KMS-11 (cell line): ENCODE data around the gene NSG1.

Source experiments
- H2AFZ ChIP-seq: fragments of 200-600 bp; sonication (generic); 2 replicates; pipeline ENCODE4 v1.6.1; 2016; ENCODE audit warnings: antibody characterized with exemption, mixed run types, low read depth
- H3K27ac ChIP-seq: fragments of 200-600 bp; sonication (generic); 2 replicates; pipeline ENCODE4 v1.6.1; 2016; ENCODE audit warnings: mild to moderate bottlenecking, mixed run types
- H3K27me3 ChIP-seq: fragments of 200-600 bp; sonication (generic); 2 replicates; pipeline ENCODE4 v1.6.1; 2017; ENCODE audit warnings: mild to moderate bottlenecking, low read depth, mixed run types, moderate library complexity; ENCODE audit not compliant: insufficient read depth
- H3K36me3 ChIP-seq: fragments of 200-600 bp; sonication (generic); 2 replicates; pipeline ENCODE4 v1.6.1; 2017; ENCODE audit warnings: mild to moderate bottlenecking, mixed run types; ENCODE audit not compliant: insufficient read depth
- H3K4me1 ChIP-seq: fragments of 200-600 bp; sonication (generic); 2 replicates; pipeline ENCODE4 v1.6.1; 2016; ENCODE audit warnings: mild to moderate bottlenecking, low read depth, mixed run types; ENCODE audit not compliant: poor library complexity, severe bottlenecking
- H3K4me2 ChIP-seq: fragments of 200-600 bp; sonication (generic); 2 replicates; pipeline ENCODE4 v1.7.0; 2016; ENCODE audit warnings: mild to moderate bottlenecking, mixed run types
- H3K4me3 ChIP-seq: fragments of 200-600 bp; sonication (generic); IDR thresholded peaks from 2 replicates; pipeline ENCODE4 v1.6.1; 2017; ENCODE audit warnings: low read depth, low read length, mixed read lengths; ENCODE audit not compliant: insufficient read depth
- H3K79me2 ChIP-seq: fragments of 200-600 bp; sonication (generic); 2 replicates; pipeline ENCODE4 v1.6.1; 2016; ENCODE audit warnings: low read depth, mixed run types; ENCODE audit not compliant: insufficient read depth
- H3K9ac ChIP-seq: fragments of 200-600 bp; sonication (generic); 2 replicates; pipeline ENCODE4 v1.6.1; 2016; ENCODE audit warnings: mild to moderate bottlenecking, mixed run types
- H4K20me1 ChIP-seq: fragments of 200-600 bp; sonication (generic); 2 replicates; pipeline ENCODE4 v1.6.1; 2016; ENCODE audit warnings: mild to moderate bottlenecking, mixed run types; ENCODE audit not compliant: insufficient read depth
- TF ChIP-seq, protein P1 (sequence below): fragments of 200-600 bp; sonication (generic); conservative IDR thresholded peaks from 2 replicates; pipeline ENCODE4 v1.6.1; 2017; ENCODE audit warnings: low read depth, mild to moderate bottlenecking, antibody characterized with exemption, low read length, moderate library complexity, mixed read lengths

Gene NSG1

GRCh38 chr4:4392501-4393183, 5.7 kb downstream of the NSG1 start:
- H3K36me3 ChIP-seq = no peaks in the 10 kb centered on the region
- no peak overlapping the region for H3K27ac ChIP-seq
- H4K20me1 ChIP-seq = no peaks in the 10 kb centered on the region
- no peak overlapping the region for H3K9ac ChIP-seq
- H3K79me2 ChIP-seq = no peaks in the 10 kb centered on the region
- no peak overlapping the region for H2AFZ ChIP-seq
- no peak overlapping the region for H3K4me2 ChIP-seq
- H3K27me3 ChIP-seq = no peaks in the 10 kb centered on the region
- H3K4me1 ChIP-seq = no peaks in the 10 kb centered on the region
- TF ChIP-seq, protein P1, sequence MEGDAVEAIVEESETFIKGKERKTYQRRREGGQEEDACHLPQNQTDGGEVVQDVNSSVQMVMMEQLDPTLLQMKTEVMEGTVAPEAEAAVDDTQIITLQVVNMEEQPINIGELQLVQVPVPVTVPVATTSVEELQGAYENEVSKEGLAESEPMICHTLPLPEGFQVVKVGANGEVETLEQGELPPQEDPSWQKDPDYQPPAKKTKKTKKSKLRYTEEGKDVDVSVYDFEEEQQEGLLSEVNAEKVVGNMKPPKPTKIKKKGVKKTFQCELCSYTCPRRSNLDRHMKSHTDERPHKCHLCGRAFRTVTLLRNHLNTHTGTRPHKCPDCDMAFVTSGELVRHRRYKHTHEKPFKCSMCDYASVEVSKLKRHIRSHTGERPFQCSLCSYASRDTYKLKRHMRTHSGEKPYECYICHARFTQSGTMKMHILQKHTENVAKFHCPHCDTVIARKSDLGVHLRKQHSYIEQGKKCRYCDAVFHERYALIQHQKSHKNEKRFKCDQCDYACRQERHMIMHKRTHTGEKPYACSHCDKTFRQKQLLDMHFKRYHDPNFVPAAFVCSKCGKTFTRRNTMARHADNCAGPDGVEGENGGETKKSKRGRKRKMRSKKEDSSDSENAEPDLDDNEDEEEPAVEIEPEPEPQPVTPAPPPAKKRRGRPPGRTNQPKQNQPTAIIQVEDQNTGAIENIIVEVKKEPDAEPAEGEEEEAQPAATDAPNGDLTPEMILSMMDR = no peak
- H3K4me3 ChIP-seq = no peak overlapping the region

- H3K9ac ChIP-seq = no peak overlapping the region
- H3K79me2 ChIP-seq = no peaks in the 10 kb centered on the region
- TF ChIP-seq, protein P1 = no peak
- no peaks in the 10 kb centered on the region for H3K4me1 ChIP-seq
- H3K36me3 ChIP-seq = no peaks in the 10 kb centered on the region
- H3K27me3 ChIP-seq = no peaks in the 10 kb centered on the region
- no peak overlapping the region for H3K4me2 ChIP-seq
- no peaks in the 10 kb centered on the region for H4K20me1 ChIP-seq
- H3K27ac ChIP-seq = no peak overlapping the region
- H2AFZ ChIP-seq = no peak overlapping the region
- H3K4me3 ChIP-seq = no peak overlapping the region
These were observed 7.7 kb downstream of the NSG1 start for GRCh38 chr4:4394644-4395043.

DNA sequence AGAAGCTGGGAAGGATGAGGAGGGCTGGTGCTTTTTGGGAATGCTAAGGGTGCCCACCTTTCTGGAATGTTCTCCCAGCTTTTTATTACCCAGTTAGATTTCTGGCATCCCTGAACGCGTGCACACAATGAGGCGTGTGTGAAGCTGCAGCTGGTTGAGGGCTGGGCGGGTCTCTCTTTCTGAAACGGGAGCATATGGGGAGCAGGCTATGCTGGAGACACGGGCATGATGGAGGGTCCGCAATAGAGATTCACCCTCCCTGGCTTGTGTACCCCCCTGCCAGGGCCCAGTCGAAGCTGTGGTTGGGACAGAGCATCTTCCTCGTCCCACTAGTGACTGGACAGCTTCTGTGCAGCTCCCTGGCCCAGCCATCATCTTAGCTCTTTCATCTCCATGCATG, 8.5 kb downstream of the NSG1 start:
- Histone ChIP-seq H3K9ac (no peak overlapping the region), H3K4me3 (no peak overlapping the region), H3K4me2 (no peak overlapping the region), H3K36me3 (no peaks in the 10 kb centered on the region), H4K20me1 (no peaks in the 10 kb centered on the region), H3K79me2 (no peaks in the 10 kb centered on the region), H3K27ac (no peak overlapping the region), H3K27me3 (no peaks in the 10 kb centered on the region), H3K4me1 (no peaks in the 10 kb centered on the region), H2AFZ (no peak overlapping the region)
- TF ChIP-seq, protein P1 = no peak

DNA sequence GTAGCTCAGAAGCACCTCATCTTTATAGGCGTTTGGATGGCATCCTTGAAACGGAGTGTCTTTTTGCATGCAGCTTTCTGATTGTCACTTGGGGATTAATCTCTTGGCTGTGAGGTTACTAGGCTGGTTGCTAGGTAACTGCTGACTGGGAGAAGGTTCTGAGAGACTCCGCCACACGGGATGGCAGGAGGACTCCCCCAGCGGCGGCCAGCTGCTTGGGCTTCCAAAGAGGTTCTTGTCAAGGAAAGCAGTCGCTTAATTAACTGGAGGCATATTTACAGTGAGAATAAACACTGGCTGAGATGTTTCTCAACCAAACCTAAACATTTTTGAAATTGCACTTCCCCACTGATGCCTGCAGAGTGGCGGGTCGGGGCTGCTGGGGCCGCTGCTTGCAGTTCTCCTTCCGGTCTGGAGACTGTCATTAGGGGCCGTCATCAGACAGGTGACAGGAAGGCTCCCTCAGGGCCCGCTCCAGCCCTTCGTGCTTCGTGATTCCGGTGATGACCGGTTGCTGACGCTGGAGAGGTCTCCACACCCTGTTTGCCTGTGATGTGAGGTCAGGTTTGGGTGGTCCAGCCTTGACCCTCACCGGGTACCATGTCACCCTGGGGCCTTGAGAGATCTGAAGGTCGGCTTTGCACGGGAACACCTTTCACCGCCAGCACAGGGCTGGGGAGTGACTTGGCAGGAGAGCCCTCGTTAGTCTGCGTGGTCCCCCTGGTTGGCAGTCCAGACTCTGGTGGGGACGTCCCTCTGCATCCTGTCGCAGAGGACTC, 9.1 kb downstream of the NSG1 start:
- no peaks in the 10 kb centered on the region for H3K4me1 ChIP-seq
- no peak overlapping the region for H3K27ac ChIP-seq
- H3K36me3 ChIP-seq = no peaks in the 10 kb centered on the region
- no peak overlapping the region for H3K9ac ChIP-seq
- no peaks in the 10 kb centered on the region for H3K79me2 ChIP-seq
- H4K20me1 ChIP-seq = no peaks in the 10 kb centered on the region
- TF ChIP-seq, protein P1 = no peak
- H2AFZ ChIP-seq = no peak overlapping the region
- no peaks in the 10 kb centered on the region for H3K27me3 ChIP-seq
- H3K4me3 ChIP-seq = no peak overlapping the region
- H3K4me2 ChIP-seq = no peak overlapping the region
